Neural progenitor cell (in vitro differentiated cells): ENCODE data around the gene ANXA2.

ENCODE experiments used
- EZH2 ChIP-seq: fragments of 200-600 bp; sonication (generic); IDR thresholded peaks from 2 replicates; pipeline ENCODE4 v1.6.1; 2017; ENCODE audit warnings: antibody characterized with exemption, mild to moderate bottlenecking, moderate library complexity
- EZH2phosphoT487 ChIP-seq: fragments of 200-600 bp; sonication (generic); IDR thresholded peaks from 2 replicates; pipeline ENCODE4 v1.6.1; 2017; ENCODE audit warnings: antibody characterized with exemption
- TF ChIP-seq, protein P1 (sequence below): fragments of 200-600 bp; sonication (generic); IDR thresholded peaks from 2 replicates; pipeline ENCODE4 v1.5.1; 2017; ENCODE audit warnings: antibody characterized with exemption, mild to moderate bottlenecking

DNA sequence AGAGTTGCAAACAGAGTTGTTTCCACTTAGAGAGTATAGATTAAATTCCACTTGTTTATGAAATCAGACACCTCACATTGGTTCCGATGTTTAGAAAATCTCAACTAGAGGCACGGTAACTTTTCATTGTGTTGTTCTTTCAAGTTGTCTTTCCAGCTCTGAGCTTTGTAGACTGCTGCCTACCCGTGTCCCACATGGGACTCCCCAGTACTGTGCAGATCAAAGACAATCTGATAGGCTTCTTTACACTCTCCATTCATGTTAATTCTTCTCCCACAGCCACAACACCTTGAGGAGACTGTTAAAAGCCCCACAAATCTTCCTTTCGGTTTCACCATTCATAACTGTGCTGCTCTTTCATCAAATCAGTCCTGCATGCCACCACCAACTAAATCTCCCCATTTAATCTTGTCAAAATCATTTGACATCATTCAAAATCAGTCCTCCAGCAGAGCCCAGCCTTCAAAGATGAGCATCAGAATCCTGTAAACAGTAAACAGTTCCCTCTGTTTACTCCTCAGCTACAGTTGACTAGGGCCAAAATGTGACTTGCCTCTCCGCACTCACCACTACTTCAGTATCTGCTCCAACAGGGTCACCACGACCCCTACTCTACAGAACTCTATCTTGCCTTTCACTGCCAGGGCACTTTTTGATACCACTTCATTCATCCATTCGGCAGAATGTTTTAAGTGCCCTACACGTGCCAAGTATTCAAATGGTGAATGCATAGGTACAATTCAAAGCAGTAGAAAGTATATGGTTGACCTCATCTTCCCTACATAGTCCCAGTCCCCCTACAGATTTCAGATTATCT, 8.3 kb downstream of the ANXA2 start:
- TF ChIP-seq, protein P1, sequence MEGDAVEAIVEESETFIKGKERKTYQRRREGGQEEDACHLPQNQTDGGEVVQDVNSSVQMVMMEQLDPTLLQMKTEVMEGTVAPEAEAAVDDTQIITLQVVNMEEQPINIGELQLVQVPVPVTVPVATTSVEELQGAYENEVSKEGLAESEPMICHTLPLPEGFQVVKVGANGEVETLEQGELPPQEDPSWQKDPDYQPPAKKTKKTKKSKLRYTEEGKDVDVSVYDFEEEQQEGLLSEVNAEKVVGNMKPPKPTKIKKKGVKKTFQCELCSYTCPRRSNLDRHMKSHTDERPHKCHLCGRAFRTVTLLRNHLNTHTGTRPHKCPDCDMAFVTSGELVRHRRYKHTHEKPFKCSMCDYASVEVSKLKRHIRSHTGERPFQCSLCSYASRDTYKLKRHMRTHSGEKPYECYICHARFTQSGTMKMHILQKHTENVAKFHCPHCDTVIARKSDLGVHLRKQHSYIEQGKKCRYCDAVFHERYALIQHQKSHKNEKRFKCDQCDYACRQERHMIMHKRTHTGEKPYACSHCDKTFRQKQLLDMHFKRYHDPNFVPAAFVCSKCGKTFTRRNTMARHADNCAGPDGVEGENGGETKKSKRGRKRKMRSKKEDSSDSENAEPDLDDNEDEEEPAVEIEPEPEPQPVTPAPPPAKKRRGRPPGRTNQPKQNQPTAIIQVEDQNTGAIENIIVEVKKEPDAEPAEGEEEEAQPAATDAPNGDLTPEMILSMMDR = no peak
- no peak for TF ChIP-seq EZH2
- no peak for TF ChIP-seq EZH2phosphoT487
